ENCODE results near the gene MAPK13. TPM values are rescaled to one million over a fixed set of nuclear protein-coding genes. Genes with fewer than 3 reads are reported as not detected.

The MAPK13 gene
- total and polyA plus RNA-seq, 7 experiments from 2014 or later, result 27.0 to 53.1 (median 34.2) TPM

- Histone ChIP-seq H3K27ac (ENCODE audit: low read depth, low read length) (no peak overlapping the region), H3K4me3 (ENCODE audit: low read length) (no peak overlapping the region), H3K4me1 (ENCODE audit: control insufficient read depth in 2 of 2, insufficient read depth in 2 of 2, low read length in 2 of 2) (peaks cover 77 to 79% of the 10 kb centered on the region in 2 donors), H3K27me3 (ENCODE audit: control insufficient read depth in 2 of 2, insufficient read depth in 2 of 2, low read length in 2 of 2) (no peaks in the 10 kb centered on the region), H3K9me3 (ENCODE audit: control insufficient read depth in 2 of 3, low read length in 3 of 3) (no peaks in the 10 kb centered on the region), H3K36me3 (ENCODE audit: control insufficient read depth in 2 of 3, insufficient read depth in 3 of 3, low read length in 3 of 3) (no peaks in the 10 kb centered on the region)
- no peaks in the 10 kb centered on the region for H3K27me3 Mint-ChIP-seq
- intact Hi-C loops (cut with micrococcal nuclease), result no loop called here
- POLR2A ChIA-PET, result interaction anchor here (0.7 to 1.1 kb wide), 4 partner anchors 10 to 16 kb away, joined by 3 to 6 read pairs (median 4); no protein-coding TSS in a partner anchor
- peak overlapping the region; percentile 6 to 100 (median 96) for H3K27ac Mint-ChIP-seq
- ATAC-seq (no peak), DNase-seq (no peak)
- peaks cover 68 to 95% (median 83%) of the 10 kb centered on the region in 7 donors for H3K4me1 Mint-ChIP-seq
- peak overlapping the region in 8 of 10 donors; percentile 26 to 54 (median 36) for H3K4me3 Mint-ChIP-seq
- H3K9me3 Mint-ChIP-seq, result no peaks in the 10 kb centered on the region
- H3K36me3 Mint-ChIP-seq, result peaks cover 0 to 42% (median 6%) of the 10 kb centered on the region in 5 donors
- CTCF ChIA-PET, result interaction anchor here (1.0 kb wide), 1 partner anchor 89 kb away, joined by 5 read pairs; the partner anchor contains the start of gene MAPK14
Measured at GRCh38 chr6:36116066-36116864, 14.0 kb upstream of the MAPK13 start.

- no peaks in the 10 kb centered on the region for H3K9me3 Mint-ChIP-seq
- intact Hi-C loops (cut with micrococcal nuclease), result no loop called here
- H3K27me3 ChIP-seq (ENCODE audit: control insufficient read depth in 2 of 2, insufficient read depth in 2 of 2, low read length in 2 of 2), result no peaks in the 10 kb centered on the region
- H3K4me1 Mint-ChIP-seq, result peaks cover 73 to 98% (median 90%) of the 10 kb centered on the region in 7 donors
- H3K27ac ChIP-seq (ENCODE audit: low read depth, low read length), result no peak overlapping the region
- H3K27ac Mint-ChIP-seq, result peak overlapping the region; percentile 92 to 100 (median 99)
- ChIA-PET CTCF (interaction anchor here (6.3 kb wide), 1 partner anchor 22 kb away, joined by 53 read pairs; no protein-coding TSS in a partner anchor), POLR2A (interaction anchor here (2.4 to 3.2 kb wide), 3 partner anchors 8 to 16 kb away, joined by 10 to 28 read pairs (median 19); partner anchors contain the start of gene MAPK13)
- peak overlapping the region in 8 of 10 donors; percentile 4 to 99 (median 46) for H3K4me3 Mint-ChIP-seq
- ATAC-seq (no peak), DNase-seq (no peak)
- H3K4me1 ChIP-seq (ENCODE audit: control insufficient read depth in 2 of 2, insufficient read depth in 2 of 2, low read length in 2 of 2), result peaks cover 84 to 86% of the 10 kb centered on the region in 2 donors
- H3K36me3 ChIP-seq (ENCODE audit: control insufficient read depth in 2 of 3, insufficient read depth in 3 of 3, low read length in 3 of 3), result no peaks in the 10 kb centered on the region
- H3K4me3 ChIP-seq (ENCODE audit: low read length), result no peak overlapping the region
- H3K36me3 Mint-ChIP-seq, result peaks cover 0 to 42% (median 6%) of the 10 kb centered on the region in 5 donors
- H3K27me3 Mint-ChIP-seq, result no peaks in the 10 kb centered on the region
- H3K9me3 ChIP-seq (ENCODE audit: control insufficient read depth in 2 of 3, low read length in 3 of 3), result no peaks in the 10 kb centered on the region
Measured at GRCh38 chr6:36116943-36117342, 13.4 kb upstream of the MAPK13 start.

GRCh38 chr6:36117658-36118549 lies 12.4 kb upstream of the MAPK13 start:
- H3K27ac Mint-ChIP-seq, result peak overlapping the region; percentile 94 to 100 (median 99)
- Histone ChIP-seq H3K4me1 (ENCODE audit: control insufficient read depth in 2 of 2, insufficient read depth in 2 of 2, low read length in 2 of 2) (peaks cover 94 to 96% of the 10 kb centered on the region in 2 donors), H3K9me3 (ENCODE audit: control insufficient read depth in 2 of 3, low read length in 3 of 3) (no peaks in the 10 kb centered on the region), H3K27me3 (ENCODE audit: control insufficient read depth in 2 of 2, insufficient read depth in 2 of 2, low read length in 2 of 2) (no peaks in the 10 kb centered on the region), H3K36me3 (ENCODE audit: control insufficient read depth in 2 of 3, insufficient read depth in 3 of 3, low read length in 3 of 3) (no peaks in the 10 kb centered on the region), H3K27ac (ENCODE audit: low read depth, low read length) (peak overlapping the region; percentile 90), H3K4me3 (ENCODE audit: low read length) (no peak overlapping the region)
- peaks cover 78 to 99% (median 93%) of the 10 kb centered on the region in 7 donors for H3K4me1 Mint-ChIP-seq
- ChIA-PET POLR2A (interaction anchor here (2.4 to 3.2 kb wide), 3 partner anchors 9 to 17 kb away, joined by 10 to 28 read pairs (median 19); partner anchors contain the start of gene MAPK13), CTCF (interaction anchor here (1.0 to 6.3 kb wide), 3 partner anchors 9 to 89 kb away, joined by 5 to 53 read pairs (median 7); no protein-coding TSS in a partner anchor)
- H3K36me3 Mint-ChIP-seq, result peaks cover 0 to 39% (median 6%) of the 10 kb centered on the region in 5 donors
- ATAC-seq (no peak), DNase-seq (peak in 1 of 9 donors; percentile 23)
- H3K27me3 Mint-ChIP-seq, result no peaks in the 10 kb centered on the region
- H3K4me3 Mint-ChIP-seq, result peak overlapping the region; percentile 34 to 99 (median 60)
- intact Hi-C loops (cut with micrococcal nuclease), result no loop called here
- H3K9me3 Mint-ChIP-seq, result no peaks in the 10 kb centered on the region

- Histone ChIP-seq H3K4me1 (ENCODE audit: control insufficient read depth in 2 of 2, insufficient read depth in 2 of 2, low read length in 2 of 2) (peaks cover 95 to 96% of the 10 kb centered on the region in 2 donors), H3K9me3 (ENCODE audit: control insufficient read depth in 2 of 3, low read length in 3 of 3) (no peaks in the 10 kb centered on the region), H3K27ac (ENCODE audit: low read depth, low read length) (peak overlapping the region; percentile 90), H3K36me3 (ENCODE audit: control insufficient read depth in 2 of 3, insufficient read depth in 3 of 3, low read length in 3 of 3) (no peaks in the 10 kb centered on the region), H3K4me3 (ENCODE audit: low read length) (no peak overlapping the region), H3K27me3 (ENCODE audit: control insufficient read depth in 2 of 2, insufficient read depth in 2 of 2, low read length in 2 of 2) (no peaks in the 10 kb centered on the region)
- ChIA-PET CTCF (interaction anchor here (0.9 to 6.3 kb wide), 5 partner anchors 9 to 90 kb away, joined by 3 to 53 read pairs (median 5); no protein-coding TSS in a partner anchor), POLR2A (interaction anchor here (0.7 to 3.8 kb wide), 6 partner anchors 10 to 90 kb away, joined by 3 to 39 read pairs (median 14); partner anchors contain the start of genes MAPK13 and MAPK14)
- H3K36me3 Mint-ChIP-seq, result peaks cover 0 to 36% (median 6%) of the 10 kb centered on the region in 5 donors
- H3K9me3 Mint-ChIP-seq, result no peaks in the 10 kb centered on the region
- intact Hi-C loops (cut with micrococcal nuclease), result no loop called here
- H3K27me3 Mint-ChIP-seq, result no peaks in the 10 kb centered on the region
- ATAC-seq, result peak; percentile 85
- peak overlapping the region; percentile 34 to 99 (median 64) for H3K4me3 Mint-ChIP-seq
- peak overlapping the region; percentile 94 to 100 (median 99) for H3K27ac Mint-ChIP-seq
- DNase-seq, result peak in 4 of 9 donors; percentile 45 to 81 (median 52)
- peaks cover 78 to 99% (median 94%) of the 10 kb centered on the region in 7 donors for H3K4me1 Mint-ChIP-seq
Measured at GRCh38 chr6:36118550-36119107, 11.7 kb upstream of the MAPK13 start.

GRCh38 chr6:36119209-36119608 lies 11.1 kb upstream of the MAPK13 start:
- DNase-seq (no peak), ATAC-seq (no peak)
- peaks cover 77 to 99% (median 93%) of the 10 kb centered on the region in 7 donors for H3K4me1 Mint-ChIP-seq
- no peak overlapping the region for H3K4me3 ChIP-seq (ENCODE audit: low read length)
- peak overlapping the region; percentile 13 to 99 (median 58) for H3K4me3 Mint-ChIP-seq
- peaks cover 92 to 94% of the 10 kb centered on the region in 2 donors for H3K4me1 ChIP-seq (ENCODE audit: control insufficient read depth in 2 of 2, insufficient read depth in 2 of 2, low read length in 2 of 2)
- POLR2A ChIA-PET, result interaction anchor here (0.7 to 3.8 kb wide), 6 partner anchors 10 to 91 kb away, joined by 3 to 39 read pairs (median 14); partner anchors contain the start of genes MAPK13 and MAPK14
- no peaks in the 10 kb centered on the region for H3K9me3 Mint-ChIP-seq
- H3K27me3 ChIP-seq (ENCODE audit: control insufficient read depth in 2 of 2, insufficient read depth in 2 of 2, low read length in 2 of 2), result no peaks in the 10 kb centered on the region
- intact Hi-C loops (cut with micrococcal nuclease), result no loop called here
- CTCF ChIA-PET, result interaction anchor here (0.9 to 6.3 kb wide), 4 partner anchors 10 to 90 kb away, joined by 3 to 53 read pairs (median 6); no protein-coding TSS in a partner anchor
- peak overlapping the region; percentile 90 for H3K27ac ChIP-seq (ENCODE audit: low read depth, low read length)
- peak overlapping the region; percentile 94 to 100 (median 99) for H3K27ac Mint-ChIP-seq
- H3K27me3 Mint-ChIP-seq, result no peaks in the 10 kb centered on the region
- peaks cover 0 to 32% (median 6%) of the 10 kb centered on the region in 5 donors for H3K36me3 Mint-ChIP-seq
- no peaks in the 10 kb centered on the region for H3K36me3 ChIP-seq (ENCODE audit: control insufficient read depth in 2 of 3, insufficient read depth in 3 of 3, low read length in 3 of 3)
- no peaks in the 10 kb centered on the region for H3K9me3 ChIP-seq (ENCODE audit: control insufficient read depth in 2 of 3, low read length in 3 of 3)

Data from naive thymus-derived CD4-positive, alpha-beta T cell (primary cell).